NT2/D1 (cell line): ENCODE results near the gene FAM204A.

Experiments used
- YY1 ChIP-seq: IDR thresholded peaks from 2 replicates; pipeline ENCODE4 v1.6.1; 2011; ENCODE audit not compliant: insufficient read length, insufficient read depth
- ZNF274 ChIP-seq: IDR thresholded peaks from 2 replicates; pipeline ENCODE4 v1.6.1; 2011; ENCODE audit warnings: mild to moderate bottlenecking, low read depth, low read length

DNA sequence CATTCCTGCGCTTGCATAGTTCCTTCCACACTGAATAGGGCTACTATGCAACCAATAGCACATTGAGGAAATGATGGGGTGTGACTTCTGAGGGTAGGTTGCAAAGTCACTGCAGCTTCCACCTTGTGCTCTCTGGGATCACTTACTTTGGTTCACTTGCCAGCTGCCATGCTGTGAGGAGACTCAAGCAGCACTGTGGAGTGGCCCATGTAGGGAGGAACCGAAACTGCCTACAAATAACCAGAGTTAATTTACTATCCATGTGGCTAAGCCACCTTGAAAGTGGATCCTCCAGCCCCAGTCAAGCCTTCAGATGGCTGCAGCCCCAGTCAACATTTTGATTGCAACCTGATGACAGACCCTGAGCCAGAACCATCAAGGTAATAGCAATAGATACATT, 64.3 kb downstream of the FAM204A start:
- no peak for TF ChIP-seq YY1
- no peak for TF ChIP-seq ZNF274
